Lower leg skin (tissue), 3 donors: ENCODE results near the gene HDAC4.

Experiments
- CTCF ChIP-seq, 3 donors: fragments of 450-650 bp; IDR thresholded peaks; one replicate each; pipeline ENCODE4 v1.5.1; 2016; ENCODE audit warnings: antibody characterized with exemption in 3 of 3, mild to moderate bottlenecking in 3 of 3, moderate library complexity in 2 of 3
- POLR2A ChIP-seq, 2 donors: fragments of 450-650 bp; IDR thresholded peaks; one replicate each; pipeline ENCODE4 v1.6.1; 2016 to 2017; ENCODE audit warnings: antibody characterized with exemption in 2 of 2, mild to moderate bottlenecking in 1 of 2, moderate library complexity in 1 of 2

GRCh38 chr2:239369631-239370161, 31.1 kb downstream of the HDAC4 start:
- TF ChIP-seq CTCF (IDR thresholded peaks at IDR 0.05), result no peak
- TF ChIP-seq POLR2A (IDR thresholded peaks at IDR 0.05), result no peak
